GM18858 (cell line): ENCODE results near the gene TGM6.

Source experiments
- ATAC-seq: cut with Tn5 transposase; IDR thresholded peaks from one replicate; pipeline ENCODE4 v1.9.1; 2021; ENCODE audit not compliant: unreplicated experiment

The TGM6 gene

DNA sequence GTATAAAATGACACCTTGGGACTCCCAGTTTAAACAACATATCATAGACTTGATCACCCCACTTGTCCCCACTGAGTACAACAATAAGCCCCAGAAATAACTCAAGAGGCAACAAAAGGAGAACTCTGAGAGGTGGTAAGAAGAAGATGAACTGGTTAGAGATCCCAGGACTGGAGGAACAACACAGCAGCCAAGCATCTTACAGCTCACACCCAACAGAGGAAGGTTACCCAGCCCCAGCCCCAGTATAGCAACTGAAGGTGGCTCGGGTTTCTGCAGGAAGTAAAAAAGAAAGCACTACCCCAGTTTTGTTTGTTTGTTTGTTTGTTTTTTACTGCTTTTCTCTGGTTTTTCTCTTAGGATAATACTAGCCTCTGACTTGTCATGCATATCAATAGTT lies 17.1 kb upstream of the TGM6 start:
- no peak for ATAC-seq

DNA sequence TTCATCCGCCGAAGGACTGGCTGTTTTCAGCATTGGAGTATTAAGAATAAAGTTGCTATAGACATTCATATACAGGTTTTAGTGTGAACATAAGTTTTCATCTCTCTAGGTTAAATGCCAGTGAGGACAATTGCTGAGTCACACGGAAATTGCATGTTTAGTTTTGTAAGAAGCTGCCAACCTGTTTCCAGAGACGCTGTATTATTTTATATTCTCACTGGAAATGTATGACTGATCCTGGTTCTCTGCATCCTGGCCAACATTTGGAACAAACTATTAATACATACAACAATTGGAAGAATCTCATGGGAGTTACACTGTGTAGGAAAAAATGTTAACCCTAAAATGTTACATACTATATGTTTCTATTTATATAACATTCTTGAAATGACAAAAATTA lies 16.7 kb upstream of the TGM6 start:
- ATAC-seq: no peak

DNA sequence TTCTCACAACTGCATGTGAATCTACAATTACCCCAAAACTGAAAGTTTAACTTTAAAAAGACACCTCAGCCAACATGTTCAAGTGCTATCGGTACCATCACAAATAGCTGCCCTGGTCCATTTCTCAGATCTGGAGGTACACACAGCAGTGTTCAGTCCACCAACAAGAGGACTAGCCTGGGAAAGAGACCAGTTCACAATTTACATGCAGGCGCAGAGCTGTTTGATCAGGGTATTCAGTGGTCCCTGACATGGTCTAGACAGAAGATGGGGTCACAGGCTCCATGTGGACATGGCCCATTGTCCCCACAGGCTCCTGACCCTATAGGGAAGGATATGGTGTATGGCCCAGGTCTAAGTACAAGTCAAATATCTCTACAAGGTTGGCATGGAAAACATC lies 15.6 kb upstream of the TGM6 start:
- ATAC-seq: no peak

DNA sequence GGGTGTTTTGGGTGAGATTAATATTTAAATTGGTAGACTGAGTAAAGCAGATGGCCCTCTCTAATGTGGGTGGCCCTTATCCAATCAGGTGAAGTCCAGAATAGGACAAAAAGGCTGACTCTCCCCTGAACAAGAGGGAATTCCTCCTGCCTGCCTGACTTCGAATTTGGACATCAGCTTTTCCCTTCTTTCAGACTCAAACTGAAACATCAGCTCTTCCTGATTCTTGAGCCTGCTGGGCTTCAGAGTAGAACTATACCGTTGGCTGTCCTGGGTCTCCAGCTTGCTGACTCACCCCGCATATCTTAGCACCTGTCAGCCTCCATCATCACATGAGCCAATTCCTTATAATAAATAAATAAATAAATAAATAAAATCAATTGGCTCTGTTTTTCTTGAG lies 15.0 kb upstream of the TGM6 start:
- ATAC-seq: no peak

DNA sequence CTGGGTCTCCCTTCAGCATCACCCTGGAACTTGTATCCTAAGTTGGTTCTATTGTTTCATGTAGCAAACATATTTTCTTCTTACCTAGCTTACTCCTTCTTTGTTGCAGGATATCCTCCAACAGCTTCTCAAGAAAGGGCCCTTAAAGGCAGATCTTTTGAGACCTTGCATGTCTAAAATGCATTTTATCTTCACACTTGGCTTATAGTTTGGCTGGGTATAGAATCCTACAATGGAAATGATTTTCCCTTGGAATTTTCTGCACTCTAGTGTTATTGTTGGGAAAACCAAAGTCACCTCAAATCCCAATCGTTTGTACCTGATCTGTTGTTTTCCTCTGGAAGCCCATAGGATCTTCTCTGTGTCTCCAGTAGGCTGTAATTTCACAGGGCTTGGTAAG lies 12.1 kb upstream of the TGM6 start:
- no peak for ATAC-seq

DNA sequence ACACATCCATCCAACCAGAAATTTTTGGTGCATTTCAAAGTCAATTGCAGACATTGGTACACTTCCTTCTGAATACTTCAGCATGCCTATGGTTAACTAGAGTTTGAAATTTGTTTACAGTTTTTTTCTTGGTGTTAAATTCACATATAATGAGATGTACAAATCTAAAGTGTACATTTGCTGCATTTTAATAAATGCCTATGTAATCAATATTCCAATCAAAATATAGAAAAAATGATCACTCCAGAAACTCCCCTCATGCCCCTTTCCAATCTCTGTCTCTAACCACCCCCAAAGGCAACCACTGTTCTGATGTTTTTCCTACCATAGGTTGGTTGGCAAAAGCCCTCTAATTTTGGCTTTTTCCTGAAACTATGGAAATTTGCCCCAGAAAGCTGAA lies 7.6 kb upstream of the TGM6 start:
- ATAC-seq: no peak

DNA sequence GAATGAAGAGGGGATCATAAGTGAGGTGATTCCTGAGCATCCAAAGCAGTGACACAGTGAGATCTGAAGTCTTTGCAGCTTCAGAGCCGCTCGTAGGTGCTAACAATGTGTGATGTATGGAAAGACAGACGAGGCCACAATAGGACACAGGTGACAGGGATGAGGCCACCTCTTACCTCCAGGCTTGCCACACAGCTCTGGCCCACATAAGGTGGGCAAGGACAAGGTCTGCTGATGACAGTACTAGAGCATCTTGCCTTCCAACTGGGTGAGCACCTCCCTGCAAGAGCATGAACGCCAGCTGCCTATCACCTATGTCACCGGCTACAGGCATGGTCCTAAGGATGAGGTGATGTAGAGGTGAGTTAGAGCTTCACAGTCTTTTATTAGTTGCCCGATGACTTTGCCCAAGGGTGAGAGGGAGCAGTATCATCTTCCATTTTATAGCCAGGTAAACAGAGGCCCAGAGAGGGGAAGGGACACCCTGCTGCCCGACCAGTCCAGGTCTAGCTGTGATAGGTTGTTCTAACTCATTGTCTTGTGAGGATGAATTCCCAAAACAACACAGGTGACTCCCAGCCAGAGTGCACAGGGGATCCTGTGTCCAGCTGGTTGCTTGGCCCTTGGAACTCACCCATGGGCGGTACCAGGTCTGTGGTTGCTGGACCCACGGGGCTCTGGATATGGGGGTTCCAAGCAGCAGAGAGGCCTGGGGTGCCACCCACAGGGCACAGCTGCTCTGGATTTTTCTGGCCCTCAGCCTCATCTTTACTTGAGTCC lies 6.2 kb upstream of the TGM6 start:
- no peak for ATAC-seq

DNA sequence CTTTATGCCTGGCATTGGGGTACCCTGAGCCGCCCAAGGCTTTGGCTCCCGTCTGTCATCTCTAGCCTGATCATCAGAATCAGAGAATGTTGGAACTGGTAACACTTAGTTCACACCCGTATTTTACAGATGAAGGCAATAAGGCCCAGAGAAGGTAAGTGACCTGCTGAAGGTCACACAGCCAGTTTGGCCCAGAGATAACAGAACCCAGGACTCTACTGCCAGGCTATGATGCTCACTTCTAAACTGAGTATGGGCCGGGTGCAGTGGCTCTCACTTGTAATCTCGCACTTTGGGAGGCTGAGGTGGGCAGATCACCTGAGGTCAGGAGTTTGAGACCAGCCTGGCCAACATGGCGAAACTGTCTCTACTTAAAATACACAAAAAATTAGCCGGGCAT lies 1.8 kb upstream of the TGM6 start:
- ATAC-seq: no peak

DNA sequence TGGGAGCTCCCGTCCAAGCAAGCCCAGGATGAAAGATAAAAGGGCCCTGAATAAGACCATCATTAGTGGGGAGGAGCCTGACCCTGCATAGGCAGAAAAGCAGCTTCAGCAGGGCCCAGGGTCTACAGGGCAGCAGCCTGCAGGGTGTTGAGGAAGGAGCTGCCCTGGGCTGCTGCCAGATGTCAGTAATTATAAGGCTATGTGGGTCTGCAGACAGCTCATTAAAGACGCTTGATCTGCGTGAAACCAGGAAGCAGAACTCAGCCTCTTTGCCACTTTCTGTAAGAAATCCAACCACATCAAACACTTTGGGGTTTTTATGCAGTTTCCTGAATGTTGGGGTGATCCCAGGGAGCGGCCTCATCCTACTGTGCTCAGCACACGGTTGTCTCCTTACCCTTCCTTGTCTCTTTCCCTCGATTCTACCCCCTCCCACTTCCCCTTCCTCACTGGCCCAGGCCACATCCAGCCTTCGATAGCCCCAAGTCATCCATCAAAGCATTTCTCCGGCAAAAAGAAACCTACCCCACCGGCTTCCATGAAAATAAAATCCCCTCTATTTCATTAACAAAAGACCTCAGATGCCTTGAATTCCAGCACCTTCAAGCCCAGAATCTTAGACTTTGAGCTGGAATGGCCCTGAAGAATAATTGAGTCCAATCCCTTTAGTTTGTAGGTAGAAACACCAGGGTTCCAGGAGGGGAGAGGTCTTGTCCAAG lies 1.0 kb upstream of the TGM6 start:
- ATAC-seq: no peak

DNA sequence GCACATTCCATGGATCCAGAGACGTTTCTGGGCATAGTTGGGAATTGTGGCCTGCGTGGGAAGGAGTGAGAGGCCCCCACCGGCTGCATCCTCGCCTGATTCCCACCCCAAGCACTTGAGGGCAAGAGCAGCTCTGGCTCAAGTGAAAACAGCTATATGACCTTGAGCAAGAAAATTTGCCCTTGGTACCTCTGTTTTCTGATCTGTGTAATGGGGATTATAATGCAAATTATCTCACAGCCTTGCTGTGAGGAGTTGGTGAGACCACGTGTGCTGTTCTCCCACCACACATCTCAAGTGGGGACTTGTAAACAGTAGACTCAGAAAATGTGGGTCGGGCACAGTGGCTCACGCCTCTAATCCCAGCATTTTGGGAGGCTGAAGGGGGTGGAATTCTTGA lies 602 bp downstream of the TGM6 start:
- no peak for ATAC-seq

DNA sequence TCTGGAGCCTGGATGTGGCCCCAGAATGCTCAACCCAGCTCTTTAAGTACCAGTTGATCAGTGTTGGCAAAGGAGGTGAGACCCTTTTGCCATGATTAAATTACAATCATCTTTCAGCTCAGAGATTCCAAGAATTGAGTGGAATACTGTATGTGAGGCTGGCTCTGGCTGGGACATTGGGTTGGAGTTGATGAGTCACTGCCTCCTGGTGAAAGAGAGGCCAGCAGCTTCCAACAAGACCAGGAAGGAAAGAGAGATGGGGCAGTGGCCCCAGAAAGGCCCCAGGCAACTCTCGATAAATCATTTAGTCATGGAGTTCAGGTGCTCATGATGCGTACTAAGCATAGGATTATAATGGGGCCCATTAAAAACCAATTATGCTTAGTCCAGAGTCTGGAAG lies 2.1 kb downstream of the TGM6 start:
- no peak for ATAC-seq

DNA sequence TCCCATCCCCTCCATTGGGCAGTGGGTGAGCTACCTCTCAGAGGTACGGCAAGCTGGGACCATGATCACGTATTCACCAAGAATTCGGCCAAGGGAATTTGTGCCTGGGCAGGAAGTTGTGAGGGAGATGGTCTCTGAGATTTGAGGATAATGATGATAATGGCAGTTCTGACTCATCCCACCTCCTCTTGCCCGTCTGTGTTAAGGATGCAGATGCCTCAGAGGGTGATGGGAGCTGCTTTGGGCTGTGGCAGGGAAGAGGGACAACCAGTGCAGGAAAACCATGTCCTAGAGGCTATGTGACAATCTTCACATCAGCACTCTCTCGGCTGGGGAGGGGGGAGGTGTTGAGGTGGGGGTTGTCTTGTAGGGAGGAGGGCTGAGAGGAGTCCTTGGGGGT lies 4.3 kb downstream of the TGM6 start:
- ATAC-seq: no peak

DNA sequence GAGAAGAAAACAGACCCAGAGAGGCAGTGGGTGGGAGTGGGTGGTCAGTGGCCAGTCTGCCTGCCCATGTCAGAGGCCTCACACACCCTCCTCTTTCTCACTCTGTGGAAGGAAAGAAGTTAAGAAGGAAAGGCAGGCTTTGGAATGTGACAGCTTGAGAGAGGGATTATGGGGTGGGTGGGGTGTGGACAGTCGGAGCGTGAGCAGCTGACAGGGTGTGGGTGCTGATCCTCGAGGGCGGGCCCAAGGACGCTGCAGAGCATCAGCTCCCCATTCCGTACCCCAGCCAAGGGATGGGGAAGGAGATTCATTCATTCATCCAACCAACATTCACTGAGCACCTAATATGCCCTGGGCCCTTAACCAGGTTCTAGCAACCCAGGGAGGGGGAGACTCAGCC lies 4.8 kb downstream of the TGM6 start:
- ATAC-seq: no peak

DNA sequence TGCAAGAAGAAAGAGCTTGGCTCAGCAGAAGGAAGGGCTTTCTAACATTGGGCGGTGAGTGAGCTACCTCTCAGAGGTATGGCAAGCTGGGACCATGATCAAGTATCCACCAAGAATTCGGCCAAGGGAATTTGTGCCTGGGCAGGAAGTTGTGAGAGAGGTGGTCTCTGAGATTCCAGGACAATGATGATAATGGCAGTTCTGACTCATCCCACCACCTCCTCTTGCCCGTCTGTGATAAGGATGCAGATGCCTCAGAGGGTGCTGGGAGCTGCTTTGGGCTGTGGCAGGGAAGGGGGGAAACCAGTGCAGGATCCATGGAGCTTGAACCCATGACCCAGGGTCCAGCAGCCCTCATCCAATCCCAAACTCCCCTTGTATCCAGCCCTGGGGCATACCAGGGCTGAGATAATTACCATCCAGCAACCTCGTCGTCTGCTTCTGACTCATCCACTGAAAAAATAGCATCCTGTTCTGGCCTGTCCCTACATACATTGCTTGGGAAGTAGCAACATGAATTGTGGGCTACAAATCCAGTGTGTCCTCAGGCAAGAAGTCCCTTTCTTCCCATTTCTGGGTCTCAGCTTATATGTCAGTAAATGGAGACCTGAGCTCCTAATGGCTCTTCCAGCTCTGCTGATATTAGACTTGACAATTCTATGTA lies 5.9 kb downstream of the TGM6 start:
- ATAC-seq: no peak

DNA sequence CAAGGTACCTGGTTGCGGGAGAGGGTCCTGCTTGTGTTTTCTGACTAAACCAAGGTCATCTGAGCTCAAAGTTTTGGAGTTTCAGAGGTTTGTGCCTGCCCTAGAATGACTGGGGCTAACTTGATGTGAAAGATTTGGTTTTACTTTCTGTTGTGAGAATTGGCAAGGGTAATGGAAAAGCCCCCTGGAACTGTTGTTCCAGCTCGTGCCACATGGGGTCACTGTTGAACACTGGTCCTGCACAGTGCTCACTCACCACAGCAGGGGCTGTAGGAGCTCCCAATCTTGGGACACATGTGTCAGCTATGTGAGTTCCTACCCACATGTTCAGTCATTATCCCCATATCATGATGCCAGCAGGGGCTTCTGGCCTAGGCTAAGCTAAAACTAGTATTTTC lies 6.5 kb downstream of the TGM6 start:
- no peak for ATAC-seq

DNA sequence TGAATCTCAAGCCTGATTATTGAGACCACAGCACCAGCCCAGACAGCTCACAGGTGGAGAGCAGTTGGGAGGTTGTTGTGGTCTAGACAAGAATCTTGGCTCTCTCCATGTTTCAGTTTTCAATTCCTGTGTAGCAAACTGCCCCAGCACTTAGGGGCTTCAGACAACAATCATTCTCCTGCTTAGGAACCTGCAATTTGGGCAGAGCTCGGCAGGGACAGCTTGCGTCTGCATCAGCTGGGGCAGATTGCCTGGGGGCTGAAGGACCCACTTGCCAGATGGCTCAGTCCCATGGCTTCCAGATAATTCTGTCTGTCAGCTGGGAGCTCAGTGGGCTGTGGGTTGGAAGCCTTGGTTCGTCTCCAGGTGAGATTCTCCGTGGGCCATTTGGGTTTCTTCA lies 6.9 kb downstream of the TGM6 start:
- ATAC-seq: no peak

DNA sequence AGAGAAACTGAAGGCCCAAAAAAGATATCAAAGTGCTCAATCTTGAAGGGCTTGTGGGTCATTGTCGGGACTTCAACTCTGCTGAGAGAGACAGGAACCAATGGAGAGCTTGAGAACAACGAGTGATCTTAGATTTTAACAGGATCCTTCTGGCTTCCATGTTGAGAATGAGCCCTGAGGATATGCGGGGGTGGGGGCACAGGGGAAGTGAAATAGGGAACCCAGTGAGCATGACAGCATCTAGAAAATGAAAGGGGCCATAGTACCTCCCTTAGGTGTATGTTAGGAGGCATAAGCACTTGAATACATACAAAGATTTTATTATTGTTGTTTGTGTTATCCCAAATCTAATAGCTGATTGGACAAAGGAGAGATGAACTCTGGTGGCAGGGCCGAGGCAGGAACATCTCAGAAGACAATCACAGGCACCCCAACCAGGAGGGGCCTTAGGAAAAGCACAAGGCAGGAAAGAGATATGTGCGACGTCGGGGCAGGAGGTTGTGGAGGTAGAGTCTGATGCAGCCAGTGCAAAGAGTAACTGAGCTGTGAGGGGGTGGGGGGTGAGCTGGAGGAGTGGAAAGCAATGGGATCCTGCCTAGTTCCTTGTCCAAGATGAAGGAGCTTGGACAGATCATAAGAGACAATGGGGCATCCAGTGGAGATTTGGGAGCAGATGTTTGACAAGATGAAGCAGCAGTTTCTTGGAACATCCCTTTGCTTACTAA lies 10.4 kb downstream of the TGM6 start:
- no peak for ATAC-seq

DNA sequence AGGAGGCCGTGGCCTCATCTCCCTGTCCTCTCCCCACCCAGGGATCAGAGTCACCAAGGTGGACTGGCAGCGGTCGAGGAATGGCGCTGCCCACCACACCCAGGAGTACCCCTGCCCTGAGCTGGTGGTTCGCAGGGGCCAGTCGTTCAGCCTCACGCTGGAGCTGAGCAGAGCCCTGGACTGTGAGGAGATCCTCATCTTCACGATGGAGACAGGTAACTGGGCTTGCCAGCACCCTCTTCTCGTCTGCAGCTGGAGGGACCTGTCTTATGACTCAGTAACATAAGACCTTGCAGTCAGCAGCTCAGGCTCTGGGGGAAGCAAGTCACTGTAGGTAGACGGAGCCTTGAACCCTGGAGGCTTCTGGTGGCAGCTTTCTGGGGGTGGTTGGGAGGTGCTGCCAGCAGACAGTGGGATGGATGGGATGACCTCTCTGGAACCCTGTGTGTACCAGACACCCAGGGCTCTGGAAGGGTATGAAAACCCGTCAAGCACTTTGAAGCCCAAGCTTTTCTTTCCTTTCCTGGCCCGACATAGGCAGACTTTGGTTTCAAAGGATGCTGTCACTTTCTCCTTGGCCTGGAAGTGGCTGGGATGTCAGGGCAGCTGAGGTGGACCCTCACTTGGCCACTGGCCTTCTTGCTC lies 13.8 kb downstream of the TGM6 start:
- ATAC-seq: no peak

DNA sequence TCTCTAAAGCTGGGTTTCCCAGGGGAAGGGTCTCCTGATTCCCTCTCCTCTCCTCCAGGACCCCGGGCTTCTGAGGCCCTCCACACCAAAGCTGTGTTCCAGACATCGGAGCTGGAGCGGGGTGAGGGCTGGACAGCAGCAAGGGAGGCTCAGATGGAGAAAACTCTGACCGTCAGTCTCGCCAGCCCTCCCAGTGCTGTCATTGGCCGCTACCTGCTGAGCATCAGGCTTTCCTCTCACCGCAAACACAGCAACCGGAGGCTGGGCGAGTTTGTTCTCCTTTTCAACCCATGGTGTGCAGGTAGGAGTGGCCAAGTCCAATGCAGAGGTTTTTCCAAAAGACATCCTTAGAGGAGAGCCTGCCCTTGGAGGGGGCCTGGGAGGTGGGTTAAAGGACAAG lies 14.4 kb downstream of the TGM6 start:
- ATAC-seq: no peak

DNA sequence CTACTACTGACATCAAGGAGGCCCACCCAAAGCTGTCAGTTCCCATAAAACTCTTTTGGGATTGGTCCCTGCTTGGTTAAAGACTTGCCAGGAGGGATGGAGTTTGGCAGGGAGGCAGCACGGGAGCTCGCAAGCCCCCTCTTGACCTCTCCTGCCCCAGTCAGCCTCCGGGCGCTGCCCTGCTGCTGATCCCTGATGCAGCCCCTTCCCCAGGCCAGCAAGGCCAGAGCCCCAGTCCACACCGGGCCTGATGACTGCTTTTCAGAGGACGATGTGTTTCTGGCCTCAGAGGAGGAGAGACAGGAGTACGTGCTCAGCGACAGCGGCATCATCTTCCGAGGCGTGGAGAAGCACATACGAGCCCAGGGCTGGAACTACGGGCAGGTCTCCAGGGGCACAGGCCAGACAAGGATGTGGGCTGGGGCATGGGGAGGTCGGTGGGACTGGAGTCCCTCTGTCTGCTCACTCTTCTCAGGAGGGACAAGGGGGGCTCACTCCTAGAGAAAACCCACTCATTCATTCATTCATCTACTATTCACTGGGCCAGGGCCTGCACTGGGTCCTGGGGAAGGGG lies 15.6 kb downstream of the TGM6 start:
- ATAC-seq: no peak

DNA sequence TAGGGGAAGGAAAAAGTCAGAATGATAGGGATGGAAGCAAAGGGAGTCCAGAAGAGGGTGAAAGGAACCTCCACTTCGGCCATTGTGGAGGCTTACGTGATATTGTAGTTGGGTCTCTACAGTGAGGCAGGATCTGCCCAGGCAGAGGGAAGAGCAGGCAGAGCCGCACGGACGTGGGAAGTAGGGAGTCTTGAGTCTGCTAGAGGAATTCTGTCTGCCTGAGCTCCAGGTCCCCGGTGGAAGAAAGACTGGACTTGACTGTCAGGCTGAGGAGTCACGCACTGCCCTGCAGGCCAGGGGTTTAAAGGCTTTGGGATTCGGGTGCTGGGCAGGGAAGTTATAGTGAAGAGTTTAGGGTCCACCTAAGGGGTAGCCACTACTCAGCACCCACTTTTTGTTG lies 16.4 kb downstream of the TGM6 start:
- ATAC-seq: no peak
